ENCODE results near the gene POU6F1. TPM values are rescaled to one million over a fixed set of nuclear protein-coding genes. Genes with fewer than 3 reads are reported as not detected.

POU6F1 gene
- total and polyA plus RNA-seq, 4 donors: 0.33 to 2.8 (median 1.6) TPM

DNA sequence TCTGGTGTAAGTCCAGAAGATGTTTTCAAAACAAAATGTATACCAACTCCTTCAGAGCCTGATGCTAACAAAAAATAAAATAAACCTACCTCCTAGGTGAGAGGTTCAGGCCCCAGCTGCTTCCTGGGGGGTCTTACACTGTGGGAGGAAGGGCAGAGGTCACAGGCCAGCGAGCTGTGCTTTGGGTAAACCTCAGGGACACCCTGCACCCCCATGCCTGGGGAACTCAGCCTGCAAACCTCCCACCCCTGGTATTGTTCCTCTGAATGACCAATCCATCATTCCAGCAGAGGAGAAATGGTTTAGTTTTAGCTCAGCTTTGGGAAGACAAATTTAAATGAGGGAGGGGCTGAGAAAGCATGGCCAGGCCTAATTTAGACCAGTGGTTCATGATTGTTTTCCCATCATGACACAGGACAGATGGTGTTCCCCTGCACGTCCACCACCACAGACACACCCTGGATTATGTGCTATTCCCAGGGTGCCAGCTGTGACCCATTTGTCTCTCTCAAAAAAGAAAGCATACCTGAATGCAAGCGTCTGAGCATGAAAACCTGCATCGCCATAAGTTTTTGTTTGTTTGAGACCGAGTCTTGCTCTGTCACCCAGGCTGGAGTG is 30.4 kb downstream of the POU6F1 start:
- TF ChIP-seq TAF1 (conservative IDR thresholded peaks at IDR 0.05) (no peak), SP1 (IDR thresholded peaks at IDR 0.05) (no peak), FOXA1 (IDR thresholded peaks at IDR 0.05) (no peak)
- TF ChIP-seq, protein P1, sequence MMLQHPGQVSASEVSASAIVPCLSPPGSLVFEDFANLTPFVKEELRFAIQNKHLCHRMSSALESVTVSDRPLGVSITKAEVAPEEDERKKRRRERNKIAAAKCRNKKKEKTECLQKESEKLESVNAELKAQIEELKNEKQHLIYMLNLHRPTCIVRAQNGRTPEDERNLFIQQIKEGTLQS (IDR thresholded peaks at IDR 0.05): no peak
- DNase-seq (ENCODE audit: low spot score): no peak
- Histone ChIP-seq H3K4me3 (ENCODE audit: low read depth in 1 of 3, low read length in 3 of 3) (no peak overlapping the region), H3K9ac (ENCODE audit: low read depth in 1 of 2, low read length in 2 of 2) (no peak overlapping the region), H3K36me3 (ENCODE audit: control insufficient read depth in 4 of 4, insufficient read depth in 3 of 4, low read depth in 1 of 4, low read length in 3 of 4) (peaks cover 0 to 3% (median 0%) of the 10 kb centered on the region in 4 donors), H3K27me3 (ENCODE audit: control insufficient read depth in 4 of 4, insufficient read depth in 4 of 4, low read length in 3 of 4) (no peaks in the 10 kb centered on the region), H3K4me1 (ENCODE audit: control insufficient read depth in 4 of 4, insufficient read depth in 4 of 4, low read length in 3 of 4) (no peaks in the 10 kb centered on the region), H3K9me3 (ENCODE audit: control insufficient read depth in 4 of 4, low read length in 3 of 4) (no peaks in the 10 kb centered on the region), H3K27ac (ENCODE audit: low read depth in 1 of 2, low read length in 2 of 2) (no peak overlapping the region)
- WGBS: 87% methylated on average over 5 of the region's 5 CpGs

DNA sequence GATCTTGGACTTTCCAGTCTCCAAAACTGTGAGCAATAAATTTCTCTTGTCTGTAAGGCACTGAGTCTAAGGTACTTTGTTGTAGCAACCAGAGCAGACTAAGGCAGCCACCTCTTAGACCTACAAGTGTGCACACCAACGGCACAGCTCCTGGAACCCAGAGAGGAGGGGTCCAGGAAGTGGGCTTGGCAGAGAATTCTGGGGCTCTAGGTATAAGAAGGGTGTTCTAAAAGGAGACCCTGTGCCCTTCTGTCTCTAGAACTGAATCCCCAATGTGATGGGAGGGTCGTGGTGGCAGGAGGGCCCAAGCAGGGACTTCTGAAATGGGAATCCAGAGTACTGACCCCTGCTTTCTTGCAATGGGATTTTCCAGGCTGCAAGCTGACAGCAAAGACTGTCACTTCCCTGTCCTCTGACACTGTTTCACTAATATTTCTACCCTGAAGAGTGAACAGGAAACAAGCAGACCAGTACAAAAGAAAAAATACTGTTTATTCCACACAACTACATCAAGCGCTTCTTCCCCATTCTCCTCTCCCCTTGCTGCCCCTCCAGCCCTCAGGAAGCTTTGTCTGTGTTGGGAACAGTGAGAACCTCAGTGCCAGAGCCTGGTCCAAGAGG is 31.3 kb downstream of the POU6F1 start:
- 80% methylated on average over 3 of the region's 3 CpGs for WGBS
- Histone ChIP-seq H3K9ac (ENCODE audit: low read depth in 1 of 2, low read length in 2 of 2) (no peak overlapping the region), H3K27me3 (ENCODE audit: control insufficient read depth in 4 of 4, insufficient read depth in 4 of 4, low read length in 3 of 4) (no peaks in the 10 kb centered on the region), H3K9me3 (ENCODE audit: control insufficient read depth in 4 of 4, low read length in 3 of 4) (no peaks in the 10 kb centered on the region), H3K36me3 (ENCODE audit: control insufficient read depth in 4 of 4, insufficient read depth in 3 of 4, low read depth in 1 of 4, low read length in 3 of 4) (peaks cover 0 to 3% (median 0%) of the 10 kb centered on the region in 4 donors), H3K27ac (ENCODE audit: low read depth in 1 of 2, low read length in 2 of 2) (no peak overlapping the region), H3K4me3 (ENCODE audit: low read depth in 1 of 3, low read length in 3 of 3) (no peak overlapping the region), H3K4me1 (ENCODE audit: control insufficient read depth in 4 of 4, insufficient read depth in 4 of 4, low read length in 3 of 4) (no peaks in the 10 kb centered on the region)
- DNase-seq (ENCODE audit: low spot score): no peak
- TF ChIP-seq YY1 (IDR thresholded peaks at IDR 0.05) (no peak), GABPA (IDR thresholded peaks at IDR 0.05 in 1 of 2, conservative IDR thresholded peaks at IDR 0.05 in 1 of 2) (no peak), NR2F2 (IDR thresholded peaks at IDR 0.05) (no peak), TAF1 (conservative IDR thresholded peaks at IDR 0.05) (no peak), EGR1 (IDR thresholded peaks at IDR 0.05; ENCODE audit: low read depth in 2 of 2) (no peak), FOXA1 (IDR thresholded peaks at IDR 0.05) (no peak), JUND (IDR thresholded peaks at IDR 0.05) (no peak), RAD21 (IDR thresholded peaks at IDR 0.05) (no peak)
- TF ChIP-seq, protein P2, sequence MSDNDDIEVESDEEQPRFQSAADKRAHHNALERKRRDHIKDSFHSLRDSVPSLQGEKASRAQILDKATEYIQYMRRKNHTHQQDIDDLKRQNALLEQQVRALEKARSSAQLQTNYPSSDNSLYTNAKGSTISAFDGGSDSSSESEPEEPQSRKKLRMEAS (IDR thresholded peaks at IDR 0.05): no peak
- TF ChIP-seq, protein P3, sequence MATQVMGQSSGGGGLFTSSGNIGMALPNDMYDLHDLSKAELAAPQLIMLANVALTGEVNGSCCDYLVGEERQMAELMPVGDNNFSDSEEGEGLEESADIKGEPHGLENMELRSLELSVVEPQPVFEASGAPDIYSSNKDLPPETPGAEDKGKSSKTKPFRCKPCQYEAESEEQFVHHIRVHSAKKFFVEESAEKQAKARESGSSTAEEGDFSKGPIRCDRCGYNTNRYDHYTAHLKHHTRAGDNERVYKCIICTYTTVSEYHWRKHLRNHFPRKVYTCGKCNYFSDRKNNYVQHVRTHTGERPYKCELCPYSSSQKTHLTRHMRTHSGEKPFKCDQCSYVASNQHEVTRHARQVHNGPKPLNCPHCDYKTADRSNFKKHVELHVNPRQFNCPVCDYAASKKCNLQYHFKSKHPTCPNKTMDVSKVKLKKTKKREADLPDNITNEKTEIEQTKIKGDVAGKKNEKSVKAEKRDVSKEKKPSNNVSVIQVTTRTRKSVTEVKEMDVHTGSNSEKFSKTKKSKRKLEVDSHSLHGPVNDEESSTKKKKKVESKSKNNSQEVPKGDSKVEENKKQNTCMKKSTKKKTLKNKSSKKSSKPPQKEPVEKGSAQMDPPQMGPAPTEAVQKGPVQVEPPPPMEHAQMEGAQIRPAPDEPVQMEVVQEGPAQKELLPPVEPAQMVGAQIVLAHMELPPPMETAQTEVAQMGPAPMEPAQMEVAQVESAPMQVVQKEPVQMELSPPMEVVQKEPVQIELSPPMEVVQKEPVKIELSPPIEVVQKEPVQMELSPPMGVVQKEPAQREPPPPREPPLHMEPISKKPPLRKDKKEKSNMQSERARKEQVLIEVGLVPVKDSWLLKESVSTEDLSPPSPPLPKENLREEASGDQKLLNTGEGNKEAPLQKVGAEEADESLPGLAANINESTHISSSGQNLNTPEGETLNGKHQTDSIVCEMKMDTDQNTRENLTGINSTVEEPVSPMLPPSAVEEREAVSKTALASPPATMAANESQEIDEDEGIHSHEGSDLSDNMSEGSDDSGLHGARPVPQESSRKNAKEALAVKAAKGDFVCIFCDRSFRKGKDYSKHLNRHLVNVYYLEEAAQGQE (IDR thresholded peaks at IDR 0.05): no peak
- TF ChIP-seq, protein P4, sequence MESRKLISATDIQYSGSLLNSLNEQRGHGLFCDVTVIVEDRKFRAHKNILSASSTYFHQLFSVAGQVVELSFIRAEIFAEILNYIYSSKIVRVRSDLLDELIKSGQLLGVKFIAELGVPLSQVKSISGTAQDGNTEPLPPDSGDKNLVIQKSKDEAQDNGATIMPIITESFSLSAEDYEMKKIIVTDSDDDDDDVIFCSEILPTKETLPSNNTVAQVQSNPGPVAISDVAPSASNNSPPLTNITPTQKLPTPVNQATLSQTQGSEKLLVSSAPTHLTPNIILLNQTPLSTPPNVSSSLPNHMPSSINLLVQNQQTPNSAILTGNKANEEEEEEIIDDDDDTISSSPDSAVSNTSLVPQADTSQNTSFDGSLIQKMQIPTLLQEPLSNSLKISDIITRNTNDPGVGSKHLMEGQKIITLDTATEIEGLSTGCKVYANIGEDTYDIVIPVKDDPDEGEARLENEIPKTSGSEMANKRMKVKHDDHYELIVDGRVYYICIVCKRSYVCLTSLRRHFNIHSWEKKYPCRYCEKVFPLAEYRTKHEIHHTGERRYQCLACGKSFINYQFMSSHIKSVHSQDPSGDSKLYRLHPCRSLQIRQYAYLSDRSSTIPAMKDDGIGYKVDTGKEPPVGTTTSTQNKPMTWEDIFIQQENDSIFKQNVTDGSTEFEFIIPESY (IDR thresholded peaks at IDR 0.05): no peak
- TF ChIP-seq, protein P1 (IDR thresholded peaks at IDR 0.05): no peak
